GM12865 (cell line): ENCODE results near the gene CACNA2D4.

Experiments
- DNase-seq: peaks from one replicate; pipeline ENCODE4 v3.0.0; 2010; ENCODE audit warnings: low read depth
- H3K4me3 ChIP-seq: 2 replicates; pipeline ENCODE4 v1.5.1; 2011; ENCODE audit warnings: mild to moderate bottlenecking, low read depth, low read length, control low read depth
- CTCF ChIP-seq: IDR thresholded peaks from 2 replicates; pipeline ENCODE4 v1.5.1; 2011; ENCODE audit warnings: low read length, control low read depth, low read depth, inconsistent platforms; ENCODE audit not compliant: insufficient read depth; ENCODE audit errors: missing control alignments

Gene CACNA2D4

DNA sequence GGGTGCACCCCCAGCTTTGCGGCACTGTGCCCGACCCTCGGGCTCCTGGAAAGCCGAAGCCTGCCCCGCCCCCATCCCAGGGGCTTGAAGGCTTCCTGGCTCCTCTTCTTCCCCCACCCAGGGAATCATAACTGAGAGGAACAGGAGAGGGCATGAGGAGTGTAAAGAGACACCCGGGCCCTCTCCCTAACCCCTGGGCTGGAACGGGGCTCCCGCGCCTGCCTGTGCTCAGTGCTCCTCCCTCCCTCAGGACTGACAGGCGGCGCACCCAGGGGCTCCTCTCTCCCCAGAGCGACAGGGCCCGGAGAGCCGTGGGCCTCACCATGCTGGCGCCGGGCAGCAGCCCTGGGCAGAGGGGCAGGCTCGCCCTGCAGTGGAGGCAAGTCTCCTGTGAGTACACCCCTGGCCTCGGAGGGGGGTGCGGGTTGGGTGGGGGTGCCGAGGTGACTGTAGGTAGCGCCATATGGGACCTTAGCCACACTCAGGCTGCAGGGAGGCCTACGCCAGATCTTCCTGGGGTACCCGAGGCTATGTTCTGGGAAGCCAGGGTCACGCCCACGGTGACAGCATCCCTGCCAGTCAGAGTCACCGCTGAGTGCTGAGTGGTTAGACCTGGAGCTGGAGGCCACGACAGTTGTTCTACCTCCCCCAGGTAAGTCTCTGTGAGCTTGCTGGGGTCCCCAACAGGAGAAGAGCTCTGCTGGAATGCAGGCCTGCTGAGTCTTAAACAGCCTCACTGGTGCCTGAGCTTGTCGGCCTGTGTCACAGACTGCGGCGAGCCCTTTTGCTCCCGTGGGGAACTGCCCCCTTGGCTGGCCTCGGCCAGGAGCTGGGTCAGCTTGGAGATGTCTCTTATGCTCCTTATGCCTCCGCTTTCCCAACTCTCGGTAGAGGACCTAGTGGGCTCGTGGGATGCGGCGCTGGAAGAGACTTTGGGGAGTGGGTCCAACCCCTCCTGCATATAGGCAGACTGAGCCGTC lies 90.3 kb downstream of the CACNA2D4 start:
- no peak overlapping the region for H3K4me3 ChIP-seq
- TF ChIP-seq CTCF: no peak
- DNase-seq: no peak

DNA sequence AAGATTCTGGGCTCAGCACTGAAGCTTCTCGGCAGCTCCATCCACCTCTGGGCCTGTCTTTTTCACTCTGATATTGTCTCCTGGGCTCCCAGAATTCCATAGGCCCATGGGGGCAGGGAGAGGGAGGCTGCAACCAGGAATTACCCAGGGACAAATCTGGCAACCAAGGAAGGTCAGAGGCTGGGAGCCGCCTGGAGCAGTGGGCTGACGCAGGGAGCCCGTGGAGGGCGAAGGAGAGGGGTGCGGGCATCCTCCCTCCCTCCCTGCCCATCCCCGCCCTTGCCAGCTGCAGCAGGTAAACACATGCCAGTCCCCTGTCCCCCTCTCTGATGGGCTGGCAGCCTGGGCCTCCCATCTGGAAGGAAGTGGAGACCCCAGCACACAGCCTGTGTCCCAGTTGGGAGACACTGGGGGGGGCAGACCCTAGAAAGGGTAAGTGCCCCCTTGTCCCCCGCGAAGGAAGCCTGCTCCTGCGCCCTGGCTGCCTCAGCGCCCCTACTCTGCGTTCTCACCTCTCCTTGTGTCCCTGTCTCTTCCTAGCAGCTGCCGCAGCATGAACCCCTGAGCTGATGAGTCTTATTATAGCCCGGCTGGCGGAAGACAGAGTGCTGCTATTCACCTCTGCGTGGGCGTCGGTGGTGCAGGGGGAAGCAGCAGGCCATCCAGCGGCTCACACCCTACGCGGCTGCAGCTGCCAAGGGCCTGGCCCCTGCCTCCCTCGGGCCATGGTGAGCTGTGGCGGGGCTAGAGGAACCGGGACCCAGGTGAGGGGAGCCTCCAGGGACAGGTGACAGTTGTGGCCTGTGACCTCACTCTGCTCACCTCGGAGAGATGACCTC lies 91.4 kb downstream of the CACNA2D4 start:
- no peak for TF ChIP-seq CTCF
- peak; percentile 34 for DNase-seq
- no peak overlapping the region for H3K4me3 ChIP-seq

DNA sequence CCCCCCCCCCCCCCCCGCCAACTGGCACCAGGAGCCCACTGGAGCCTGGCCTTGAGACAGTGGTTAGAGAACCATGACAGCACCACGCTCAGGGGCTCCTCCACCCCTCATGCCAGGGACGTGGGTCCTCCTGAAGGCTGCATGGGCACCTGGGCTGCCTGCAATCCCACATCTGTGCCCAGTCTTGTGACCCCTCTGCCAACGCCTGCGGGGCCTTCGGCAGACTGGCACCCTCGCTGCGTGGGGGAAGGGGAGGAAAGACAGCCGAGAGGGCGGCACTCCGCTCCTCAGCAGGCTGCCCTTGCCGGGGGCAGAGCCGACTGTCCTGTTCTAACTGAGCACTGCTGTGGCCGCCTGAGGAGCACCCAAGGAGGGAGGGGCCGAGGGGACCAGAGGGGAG lies 92.1 kb downstream of the CACNA2D4 start:
- DNase-seq: no peak
- H3K4me3 ChIP-seq: no peak overlapping the region
- no peak for TF ChIP-seq CTCF

DNA sequence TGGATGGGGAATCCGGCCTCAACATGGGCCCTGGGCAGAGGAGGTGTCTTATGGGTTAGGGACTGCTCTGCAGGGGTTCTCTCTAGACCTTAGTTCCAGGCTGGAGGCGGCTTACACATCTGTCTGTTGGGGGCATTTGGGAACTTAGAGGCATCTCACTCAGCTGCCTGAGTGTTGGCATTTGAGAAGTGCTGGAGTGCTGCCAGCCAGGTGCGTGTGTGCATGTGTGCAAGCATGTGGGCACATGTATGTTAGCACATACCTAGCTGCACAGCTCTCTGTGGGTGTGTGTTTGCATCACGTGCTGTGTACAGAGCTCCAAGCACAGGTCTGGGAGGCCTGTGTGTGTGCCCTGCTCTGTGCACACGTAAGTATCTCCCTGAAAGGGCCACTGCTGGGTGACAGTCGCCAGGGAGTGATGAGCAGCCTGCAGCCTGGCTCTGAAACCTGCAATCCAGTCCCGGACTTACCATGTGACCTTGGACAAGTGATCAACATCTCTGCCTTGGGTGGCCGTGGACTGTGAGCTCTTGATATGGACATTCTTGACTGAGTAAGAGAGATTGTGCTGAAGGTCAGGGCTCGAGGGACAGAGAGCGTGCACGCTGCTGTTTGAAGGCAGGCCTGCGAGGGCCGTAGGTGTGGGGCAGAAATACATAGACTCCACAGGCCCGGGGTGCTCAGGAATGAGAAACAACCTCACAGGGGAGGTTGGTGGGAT lies 92.9 kb downstream of the CACNA2D4 start:
- no peak for TF ChIP-seq CTCF
- H3K4me3 ChIP-seq: no peak overlapping the region
- no peak for DNase-seq

- DNase-seq: no peak
- TF ChIP-seq CTCF: no peak
These were observed 95.2 kb downstream of the CACNA2D4 start for GRCh38 chr12:1823237-1823636.

DNA sequence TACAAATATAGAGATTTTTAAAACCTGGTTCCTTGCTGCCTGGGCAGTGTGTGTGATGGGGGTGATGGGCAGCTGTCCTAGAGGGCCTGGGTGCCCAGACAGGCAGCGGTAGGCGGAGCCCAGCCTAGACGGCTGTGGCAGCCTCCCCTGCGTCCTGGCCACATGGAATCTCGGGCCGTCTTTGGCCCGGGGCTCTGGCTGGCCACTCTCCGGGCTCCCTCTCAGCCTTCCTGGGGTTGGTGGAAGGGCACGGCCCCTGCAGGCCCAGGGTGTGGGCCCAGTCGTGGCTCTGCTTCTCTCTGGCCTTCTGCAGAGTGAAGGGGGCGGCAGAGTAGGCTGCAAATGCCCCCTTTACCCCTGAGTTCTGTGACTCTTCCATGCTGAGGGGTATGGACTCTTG lies 95.8 kb downstream of the CACNA2D4 start:
- no peak for DNase-seq
- H3K4me3 ChIP-seq: no peak overlapping the region
- TF ChIP-seq CTCF: no peak

More at GRCh38 chr12:1823237-1823636, 95.2 kb downstream of the CACNA2D4 start:
- no peak overlapping the region for H3K4me3 ChIP-seq
